Endothelial cell of umbilical vein (primary cell): ENCODE measurements around the gene STARD13.

Experiments used
- CTCF ChIP-seq, 2 donors: IDR thresholded peaks; 1 replicate in 1 of 2; 2 replicates in 1 of 2; pipeline ENCODE4 v1.5.1; 2011; ENCODE audit warnings: low read length in 2 of 2, mild to moderate bottlenecking in 2 of 2, moderate library complexity in 2 of 2, control low read depth in 1 of 2, inconsistent platforms in 1 of 2, low read depth in 1 of 2; ENCODE audit not compliant: insufficient read depth in 1 of 2; ENCODE audit errors: extremely low read depth in 1 of 2
- EZH2 ChIP-seq: IDR thresholded peaks from 2 replicates; pipeline ENCODE4 v1.6.1; 2012; ENCODE audit warnings: borderline replicate concordance, low read depth, mild to moderate bottlenecking, moderate library complexity, low read length, inconsistent platforms; ENCODE audit not compliant: severe bottlenecking
- JUN ChIP-seq: IDR thresholded peaks from 2 replicates; pipeline ENCODE4 v1.6.1; 2011; ENCODE audit warnings: borderline replicate concordance, low read depth; ENCODE audit not compliant: insufficient read length, insufficient read depth
- MAX ChIP-seq: IDR thresholded peaks from 2 replicates; pipeline ENCODE4 v1.6.1; 2011; ENCODE audit not compliant: insufficient read depth, insufficient read length
- MYC ChIP-seq: IDR thresholded peaks from one replicate; pipeline ENCODE4 v1.6.1; 2011; ENCODE audit warnings: mild to moderate bottlenecking, low read depth, low read length
- POLR2A ChIP-seq: IDR thresholded peaks from 2 replicates; pipeline ENCODE4 v1.6.1; 2012; ENCODE audit warnings: low read depth, mild to moderate bottlenecking, control low read depth, low read length
- POLR2AphosphoS5 ChIP-seq: IDR thresholded peaks from 2 replicates; pipeline ENCODE4 v1.6.1; 2012; ENCODE audit warnings: low read depth, mild to moderate bottlenecking, control low read depth, low read length, moderate library complexity; ENCODE audit not compliant: insufficient read depth

- no peak for TF ChIP-seq CTCF (IDR thresholded peaks at IDR 0.05; ENCODE audit: extremely low read depth in 1 of 2, insufficient read depth in 1 of 2, low read depth in 1 of 2, low read length in 2 of 2)
- TF ChIP-seq EZH2, result no peak
- TF ChIP-seq POLR2A, result no peak
- no peak for TF ChIP-seq MAX
- TF ChIP-seq JUN, result no peak
- TF ChIP-seq MYC, result no peak
- TF ChIP-seq POLR2AphosphoS5, result no peak
Observed at GRCh38 chr13:33219926-33220325, 65.6 kb downstream of the STARD13 start.
